NCI-H1092 (cell line): ENCODE data around the gene OSGIN1.

Source experiments
- DNase-seq: peaks from one replicate; lab custom pipeline; 2025; lab: John Stamatoyannopoulos, UW

OSGIN1 gene

GRCh38 chr16:83971165-83972130, 18.4 kb downstream of the OSGIN1 start:
- no peak for DNase-seq

GRCh38 chr16:83972256-83973008, 19.4 kb downstream of the OSGIN1 start:
- no peak for DNase-seq

GRCh38 chr16:83973077-83973476, 20.0 kb downstream of the OSGIN1 start:
- DNase-seq: no peak

GRCh38 chr16:83973581-83974385, 20.7 kb downstream of the OSGIN1 start:
- DNase-seq: no peak

- DNase-seq: no peak
These were observed 21.4 kb downstream of the OSGIN1 start for GRCh38 chr16:83974475-83974874.

- no peak for DNase-seq
These were observed 22.7 kb downstream of the OSGIN1 start for GRCh38 chr16:83975590-83976260.

- no peak for DNase-seq
These were observed 24.2 kb downstream of the OSGIN1 start for GRCh38 chr16:83977056-83977815.

GRCh38 chr16:83978401-83978904, 25.4 kb downstream of the OSGIN1 start:
- no peak for DNase-seq

GRCh38 chr16:83979441-83979840, 26.4 kb downstream of the OSGIN1 start:
- DNase-seq: no peak

- DNase-seq: no peak
These were observed 27.8 kb downstream of the OSGIN1 start for GRCh38 chr16:83980794-83981193.

- DNase-seq: no peak
These were observed 28.8 kb downstream of the OSGIN1 start for GRCh38 chr16:83981799-83982198.

GRCh38 chr16:83983491-83983890, 30.5 kb downstream of the OSGIN1 start:
- no peak for DNase-seq

GRCh38 chr16:83989300-83989699, 36.3 kb downstream of the OSGIN1 start:
- DNase-seq: peak; percentile 29

GRCh38 chr16:83990492-83990891, 37.5 kb downstream of the OSGIN1 start:
- no peak for DNase-seq

GRCh38 chr16:83992624-83993023, 39.6 kb downstream of the OSGIN1 start:
- DNase-seq: no peak

- no peak for DNase-seq
These were observed 41.0 kb downstream of the OSGIN1 start for GRCh38 chr16:83994087-83994486.

GRCh38 chr16:83994703-83995102, 41.7 kb downstream of the OSGIN1 start:
- no peak for DNase-seq

GRCh38 chr16:83995754-83996153, 42.7 kb downstream of the OSGIN1 start:
- DNase-seq: peak; percentile 78

GRCh38 chr16:83996481-83997252, 43.6 kb downstream of the OSGIN1 start:
- DNase-seq: no peak

GRCh38 chr16:83998091-83998490, 45.1 kb downstream of the OSGIN1 start:
- DNase-seq: no peak
